ENCODE results near the gene FNBP1L. TPM values are rescaled to one million over a fixed set of nuclear protein-coding genes. Genes with fewer than 3 reads are reported as not detected.

The FNBP1L gene
- total and polyA plus RNA-seq, 9 of the 15 experiments (the other 6 are each of a cell fraction or from before 2014, with no cell fraction given) = 1.4 to 6.9 (median 5.9) TPM

GRCh38 chr1:93467606-93468005, 19.7 kb downstream of the FNBP1L start:
- no TSS peak for BruUV-seq (replicated peaks)
- Histone ChIP-seq H3K27me3 (ENCODE audit: control insufficient read depth in 2 of 2, insufficient read depth in 2 of 2, low read length in 2 of 2) (no peaks in the 10 kb centered on the region), H3K9me3 (replicated peaks; ENCODE audit: control insufficient read depth, insufficient read depth, low read depth, low read length) (no peaks in the 10 kb centered on the region), H4K20me1 (replicated peaks; ENCODE audit: control insufficient read depth, insufficient read depth, low read length) (no peaks in the 10 kb centered on the region), H3K4me3 (no peak overlapping the region), H3K36me3 (ENCODE audit: control insufficient read depth, insufficient read depth, low read length) (no peaks in the 10 kb centered on the region), H3K4me1 (replicated peaks in 1 of 2; ENCODE audit: control insufficient read depth in 2 of 2, insufficient read depth in 2 of 2, low read length in 2 of 2) (peaks cover 0 to 3% of the 10 kb centered on the region in 2 experiments; a peak in 2 of 5 replicates), H3K9me1 (ENCODE audit: control insufficient read depth, insufficient read depth, low read length) (no peaks in the 10 kb centered on the region), H3K9ac (ENCODE audit: insufficient read depth in 1 of 2, low read depth in 2 of 2, low read length in 2 of 2) (no peak overlapping the region), H3K27ac (ENCODE audit: extremely low read depth, low read depth, low read length) (no peak overlapping the region), H3K4me2 (ENCODE audit: insufficient read depth, low read length) (no peak overlapping the region), H2AFZ (ENCODE audit: low read depth, low read length) (no peak overlapping the region), H3K79me2 (ENCODE audit: control insufficient read depth, insufficient read depth, low read length) (peaks cover 4% of the 10 kb centered on the region; the same call in 1 of the 3 replicates)
- ATAC-seq (no peak), DNase-seq (ENCODE audit: extremely low read depth in 1 of 4, low spot score in 3 of 4) (no peak), FAIRE-seq (no peak)
- CTCF ChIA-PET (ENCODE audit: low intra/inter-chr PET ratio) = no interaction called here
- in situ Hi-C loops (cut with MboI) (no loop called here), intact Hi-C loops (cut with micrococcal nuclease) (no loop called here)
- TF ChIP-seq TAF1 (IDR thresholded peaks at IDR 0.05; ENCODE audit: control insufficient read depth, extremely low read depth, insufficient read depth, low read length, severe bottlenecking) = no peak
- TF ChIP-seq ZNF253 (CRISPR knock-in tag; conservative IDR thresholded peaks at IDR 0.05) = no peak
- no peak for TF ChIP-seq TRIM28 (IDR thresholded peaks at IDR 0.05)
- no peak for TF ChIP-seq TAF15 (IDR thresholded peaks at IDR 0.05; ENCODE audit: low read depth, low read length)
- TF ChIP-seq NCOR1 (IDR thresholded peaks at IDR 0.05) = no peak
- no peak for TF ChIP-seq PKNOX1 (IDR thresholded peaks at IDR 0.05)
- TF ChIP-seq ZNF121 (CRISPR knock-in tag; conservative IDR thresholded peaks at IDR 0.05) = no peak
- no peak for TF ChIP-seq SPI1 (IDR thresholded peaks at IDR 0.05; ENCODE audit: borderline replicate concordance, low read depth, low read length)
- no peak for TF ChIP-seq TCF7 (IDR thresholded peaks at IDR 0.05; ENCODE audit: borderline replicate concordance)
- no peak for TF ChIP-seq DACH1 (IDR thresholded peaks at IDR 0.05; ENCODE audit: partially characterized antibody)
- no peak for TF ChIP-seq NEUROD1 (IDR thresholded peaks at IDR 0.05; ENCODE audit: borderline replicate concordance, low read depth, low read length, partially characterized antibody)
- no peak for TF ChIP-seq HDAC1 (IDR thresholded peaks at IDR 0.05)
- no peak for TF ChIP-seq ZNF140 (CRISPR knock-in tag; IDR thresholded peaks at IDR 0.05)
- TF ChIP-seq OTX1 (CRISPR knock-in tag; IDR thresholded peaks at IDR 0.05) = no peak
- no peak for TF ChIP-seq SIN3A (IDR thresholded peaks at IDR 0.05; ENCODE audit: borderline replicate concordance in 2 of 2, control insufficient read depth in 1 of 2, low read depth in 2 of 2, low read length in 2 of 2)
- no peak for TF ChIP-seq HMBOX1 (IDR thresholded peaks at IDR 0.05)
- no peak for TF ChIP-seq GATAD2B (IDR thresholded peaks at IDR 0.05; ENCODE audit: borderline replicate concordance)
- no peak for TF ChIP-seq ZNF311 (CRISPR knock-in tag; IDR thresholded peaks at IDR 0.05)
- WGBS (ENCODE audit: insufficient coverage, low coverage, missing lambda C conversion rate) = 68% methylated on average over 4 of the region's 4 CpGs
- POLR2A ChIA-PET = no interaction called here
